Measurements from ENCODE around the gene TCFL5. TPM values are rescaled to one million over a fixed set of nuclear protein-coding genes. Genes with fewer than 3 reads are reported as not detected.

The TCFL5 gene
- total RNA-seq, 4 donors from 2014 or later = 12.3 to 29.7 (median 18.8) TPM

- Histone ChIP-seq H3K9me3 (no peaks in the 10 kb centered on the region), H3K4me1 (peaks cover 12 to 25% (median 19%) of the 10 kb centered on the region in 4 donors), H3K27ac (replicated peaks in 1 of 4) (no peak overlapping the region), H3K27me3 (peaks cover 0 to 33% (median 2%) of the 10 kb centered on the region in 4 donors), H3K36me3 (peaks cover 0 to 8% (median 0%) of the 10 kb centered on the region in 4 donors), H3K4me3 (no peak overlapping the region)
- TF ChIP-seq EP300 (IDR thresholded peaks at IDR 0.05) (no peak), CTCF (IDR thresholded peaks at IDR 0.05) (no peak), POLR2AphosphoS5 (IDR thresholded peaks at IDR 0.05) (no peak), POLR2A (IDR thresholded peaks at IDR 0.05; ENCODE audit: low read depth) (no peak)
- no peak for DNase-seq (ENCODE audit: extremely low spot score)
- 82% methylated on average over 31 of the region's 52 CpGs for whole genome bisulfite sequencing
- intact Hi-C loops (cut with DNase I) = no loop called here
Measured at GRCh38 chr20:62835931-62836861, 25.4 kb downstream of the TCFL5 start.

- TF ChIP-seq CTCF (IDR thresholded peaks at IDR 0.05) (no peak), EP300 (IDR thresholded peaks at IDR 0.05) (no peak), POLR2A (IDR thresholded peaks at IDR 0.05; ENCODE audit: low read depth) (no peak), POLR2AphosphoS5 (IDR thresholded peaks at IDR 0.05) (no peak)
- Histone ChIP-seq H3K9me3 (no peaks in the 10 kb centered on the region), H3K27me3 (peaks cover 0 to 33% (median 2%) of the 10 kb centered on the region in 4 donors), H3K4me1 (peaks cover 12 to 31% (median 20%) of the 10 kb centered on the region in 4 donors), H3K27ac (replicated peaks in 1 of 4) (no peak overlapping the region), H3K36me3 (no peaks in the 10 kb centered on the region), H3K4me3 (no peak overlapping the region)
- no peak for DNase-seq (ENCODE audit: extremely low spot score)
- intact Hi-C loops (cut with DNase I) = no loop called here
- WGBS = 87% methylated on average over 14 of the region's 24 CpGs
Measured at GRCh38 chr20:62834967-62835730, 26.5 kb downstream of the TCFL5 start.

GRCh38 chr20:62832951-62833391, 28.7 kb downstream of the TCFL5 start:
- intact Hi-C loops (cut with DNase I) = no loop called here
- Histone ChIP-seq H3K4me1 (peaks cover 12 to 31% (median 20%) of the 10 kb centered on the region in 4 donors), H3K9me3 (no peaks in the 10 kb centered on the region), H3K27ac (replicated peaks in 1 of 4) (peak overlapping the region in 3 of 4 donors; percentile 23 to 70 (median 58)), H3K27me3 (peaks cover 0 to 31% (median 2%) of the 10 kb centered on the region in 4 donors), H3K4me3 (peak overlapping the region in 2 of 4 donors; percentile 8 to 22), H3K36me3 (no peaks in the 10 kb centered on the region)
- WGBS = 31% methylated on average over 8 of the region's 14 CpGs
- no peak for DNase-seq (ENCODE audit: extremely low spot score)
- TF ChIP-seq CTCF (IDR thresholded peaks at IDR 0.05) = no peak
- no peak for TF ChIP-seq POLR2AphosphoS5 (IDR thresholded peaks at IDR 0.05)
- TF ChIP-seq EP300 (IDR thresholded peaks at IDR 0.05) = no peak
- no peak for TF ChIP-seq POLR2A (IDR thresholded peaks at IDR 0.05; ENCODE audit: low read depth)

- TF ChIP-seq EP300 (IDR thresholded peaks at IDR 0.05) = no peak
- no peak for TF ChIP-seq POLR2AphosphoS5 (IDR thresholded peaks at IDR 0.05)
- no peak for TF ChIP-seq CTCF (IDR thresholded peaks at IDR 0.05)
- TF ChIP-seq POLR2A (IDR thresholded peaks at IDR 0.05; ENCODE audit: low read depth) = no peak
- peaks cover 12 to 31% (median 20%) of the 10 kb centered on the region in 4 donors for H3K4me1 ChIP-seq
- 22% methylated on average over 22 of the region's 22 CpGs for WGBS
- H3K27me3 ChIP-seq = peaks cover 0 to 25% (median 2%) of the 10 kb centered on the region in 4 donors
- no peak for DNase-seq (ENCODE audit: extremely low spot score)
- intact Hi-C loops (cut with DNase I) = no loop called here
- no peaks in the 10 kb centered on the region for H3K9me3 ChIP-seq
- peak overlapping the region in 3 of 4 donors; percentile 23 to 70 (median 58) for H3K27ac ChIP-seq (replicated peaks in 1 of 4)
- peaks cover 0 to 4% (median 0%) of the 10 kb centered on the region in 4 donors for H3K36me3 ChIP-seq
- H3K4me3 ChIP-seq = peak overlapping the region in 2 of 4 donors; percentile 8 to 22
Measured at GRCh38 chr20:62832212-62832922, 29.3 kb downstream of the TCFL5 start.
